IMR-90 (cell line): ENCODE measurements around the gene SKAP1.

Source experiments
- CEBPB ChIP-seq: IDR thresholded peaks from 2 replicates; pipeline ENCODE4 v1.6.1; 2012; ENCODE audit warnings: low read depth, low read length, improper control_type of control experiment
- CHD1 ChIP-seq: IDR thresholded peaks from 2 replicates; pipeline ENCODE4 v1.6.1; 2012; ENCODE audit warnings: low read depth, low read length, improper control_type of control experiment
- CTCF ChIP-seq: conservative IDR thresholded peaks from 2 replicates; pipeline ENCODE4 v1.5.1; 2012; ENCODE audit warnings: mild to moderate bottlenecking, low read depth, low read length, improper control_type of control experiment
- FOS ChIP-seq: fragments of 150-350 bp; IDR thresholded peaks from 2 replicates; pipeline ENCODE4 v1.6.1; 2016; ENCODE audit warnings: low read depth, low read length
- MAFK ChIP-seq: IDR thresholded peaks from 2 replicates; pipeline ENCODE4 v1.6.1; 2012; ENCODE audit warnings: low read depth, low read length, improper control_type of control experiment
- MAZ ChIP-seq: IDR thresholded peaks from 2 replicates; pipeline ENCODE4 v1.6.1; 2012; ENCODE audit warnings: low read depth, mild to moderate bottlenecking, low read length, improper control_type of control experiment, moderate library complexity, borderline replicate concordance
- MXI1 ChIP-seq: IDR thresholded peaks from 2 replicates; pipeline ENCODE4 v1.6.1; 2012; ENCODE audit warnings: low read depth, mild to moderate bottlenecking, low read length, moderate library complexity, borderline replicate concordance
- POLR2A ChIP-seq: IDR thresholded peaks from 2 replicates; pipeline ENCODE4 v1.6.1; 2012; ENCODE audit warnings: mild to moderate bottlenecking, low read depth, low read length
- RAD21 ChIP-seq: IDR thresholded peaks from 2 replicates; pipeline ENCODE4 v1.6.1; 2012; ENCODE audit warnings: low read length, improper control_type of control experiment
- RCOR1 ChIP-seq: IDR thresholded peaks from 2 replicates; pipeline ENCODE4 v1.6.1; 2012; ENCODE audit warnings: mild to moderate bottlenecking, low read length, improper control_type of control experiment; ENCODE audit not compliant: insufficient replicate concordance
- RFX5 ChIP-seq: IDR thresholded peaks from 2 replicates; pipeline ENCODE4 v1.8.0; 2012; ENCODE audit warnings: low read depth, mild to moderate bottlenecking, low read length, moderate library complexity
- SMC3 ChIP-seq: fragments of 150-350 bp; IDR thresholded peaks from 2 replicates; pipeline ENCODE4 v1.6.1; 2016; ENCODE audit warnings: low read depth, mild to moderate bottlenecking, antibody characterized with exemption, low read length, moderate library complexity
- USF2 ChIP-seq: fragments of 150-350 bp; IDR thresholded peaks from 2 replicates; pipeline ENCODE4 v1.6.1; 2017; ENCODE audit warnings: mild to moderate bottlenecking, antibody characterized with exemption, low read length, low read depth
- TF ChIP-seq, protein P1 (sequence below): fragments of 150-350 bp; IDR thresholded peaks from 2 replicates; pipeline ENCODE4 v1.6.1; 2016; ENCODE audit warnings: low read depth, mild to moderate bottlenecking, low read length, moderate library complexity, borderline replicate concordance

DNA sequence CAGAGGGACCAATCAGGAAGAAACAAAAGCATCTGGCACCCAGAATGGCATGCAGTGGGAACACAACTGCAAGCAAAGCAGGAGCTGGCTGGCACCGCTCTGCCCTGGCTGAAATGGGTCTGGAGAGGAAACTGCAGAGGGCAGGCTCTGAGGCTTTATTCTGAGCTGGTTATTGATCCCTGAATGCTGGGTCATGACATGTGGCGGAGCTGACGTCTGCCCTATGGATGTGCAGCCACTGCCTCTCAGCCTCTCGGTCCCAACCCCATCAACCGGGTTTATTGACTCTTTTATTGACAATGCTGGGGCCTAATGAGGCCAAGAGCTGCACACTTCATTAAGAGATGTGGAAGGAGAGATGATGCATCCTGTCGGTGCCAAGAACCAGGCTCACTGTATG, 3.9 kb upstream of the SKAP1 start:
- TF ChIP-seq CTCF: no peak
- TF ChIP-seq USF2: no peak
- no peak for TF ChIP-seq MAFK
- TF ChIP-seq RFX5: no peak
- TF ChIP-seq POLR2A: no peak
- no peak for TF ChIP-seq RAD21
- no peak for TF ChIP-seq SMC3
- no peak for TF ChIP-seq FOS
- no peak for TF ChIP-seq RCOR1
- no peak for TF ChIP-seq MAZ
- TF ChIP-seq CHD1: no peak
- TF ChIP-seq CEBPB: no peak
- no peak for TF ChIP-seq MXI1
- TF ChIP-seq, protein P1, sequence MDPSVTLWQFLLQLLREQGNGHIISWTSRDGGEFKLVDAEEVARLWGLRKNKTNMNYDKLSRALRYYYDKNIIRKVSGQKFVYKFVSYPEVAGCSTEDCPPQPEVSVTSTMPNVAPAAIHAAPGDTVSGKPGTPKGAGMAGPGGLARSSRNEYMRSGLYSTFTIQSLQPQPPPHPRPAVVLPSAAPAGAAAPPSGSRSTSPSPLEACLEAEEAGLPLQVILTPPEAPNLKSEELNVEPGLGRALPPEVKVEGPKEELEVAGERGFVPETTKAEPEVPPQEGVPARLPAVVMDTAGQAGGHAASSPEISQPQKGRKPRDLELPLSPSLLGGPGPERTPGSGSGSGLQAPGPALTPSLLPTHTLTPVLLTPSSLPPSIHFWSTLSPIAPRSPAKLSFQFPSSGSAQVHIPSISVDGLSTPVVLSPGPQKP: no peak
